ENCODE data around the gene NUP93.
"Not testable (repeated sequence)": the region's sequence is repeated elsewhere in the genome, so short reads cannot be mapped to it uniquely, and the experiment has no call there.

NUP93 gene

DNA sequence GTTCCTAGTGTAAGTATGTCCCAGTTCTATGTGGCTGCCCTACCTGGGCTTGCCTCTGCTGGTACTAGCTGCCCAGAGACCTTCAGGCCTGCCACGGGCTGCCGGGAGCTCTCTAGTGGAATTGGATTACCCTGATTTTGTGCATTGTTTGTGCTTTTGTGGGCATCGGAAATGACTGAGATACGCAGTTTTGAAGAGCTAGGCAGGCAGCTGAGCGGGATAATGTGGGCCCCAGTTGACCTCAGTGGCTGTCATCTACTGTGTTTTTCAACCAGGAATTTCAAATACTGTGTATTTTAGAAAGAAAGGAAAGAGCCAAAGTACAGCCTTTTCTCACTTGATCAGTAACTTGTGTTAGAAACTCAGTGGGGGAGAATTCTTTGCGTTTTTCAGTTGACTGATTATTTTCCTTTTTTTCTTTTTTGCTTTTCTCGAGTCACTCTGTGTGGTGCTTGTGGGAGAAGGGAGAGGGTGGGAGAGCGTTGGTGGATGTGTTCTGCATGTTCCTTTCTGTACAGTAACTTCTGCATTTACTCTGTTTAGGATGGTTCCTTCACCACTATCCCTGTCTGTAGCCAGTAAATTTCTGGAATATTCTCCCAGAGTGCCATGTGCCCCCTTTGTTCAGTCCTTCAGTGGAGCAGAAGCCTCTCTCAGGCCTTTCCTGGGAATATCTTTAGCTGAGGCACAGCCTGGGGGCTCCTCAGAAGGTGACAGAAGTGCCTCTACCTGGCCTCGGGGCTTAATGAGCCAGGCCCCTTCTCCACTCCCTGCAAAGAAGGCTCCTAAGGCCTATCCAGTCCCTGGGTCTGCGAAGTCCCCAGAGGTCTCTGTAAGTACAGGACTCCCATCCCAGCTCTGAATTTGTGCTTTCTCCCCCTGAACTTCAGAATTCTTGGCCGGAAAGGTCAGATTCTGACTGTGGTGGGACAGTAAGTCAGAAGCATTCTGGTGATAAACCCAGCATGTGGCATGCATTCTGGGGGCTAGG lies 120.1 kb downstream of the NUP93 start:
- DNase-seq (ENCODE audit: low spot score), result no peak

DNA sequence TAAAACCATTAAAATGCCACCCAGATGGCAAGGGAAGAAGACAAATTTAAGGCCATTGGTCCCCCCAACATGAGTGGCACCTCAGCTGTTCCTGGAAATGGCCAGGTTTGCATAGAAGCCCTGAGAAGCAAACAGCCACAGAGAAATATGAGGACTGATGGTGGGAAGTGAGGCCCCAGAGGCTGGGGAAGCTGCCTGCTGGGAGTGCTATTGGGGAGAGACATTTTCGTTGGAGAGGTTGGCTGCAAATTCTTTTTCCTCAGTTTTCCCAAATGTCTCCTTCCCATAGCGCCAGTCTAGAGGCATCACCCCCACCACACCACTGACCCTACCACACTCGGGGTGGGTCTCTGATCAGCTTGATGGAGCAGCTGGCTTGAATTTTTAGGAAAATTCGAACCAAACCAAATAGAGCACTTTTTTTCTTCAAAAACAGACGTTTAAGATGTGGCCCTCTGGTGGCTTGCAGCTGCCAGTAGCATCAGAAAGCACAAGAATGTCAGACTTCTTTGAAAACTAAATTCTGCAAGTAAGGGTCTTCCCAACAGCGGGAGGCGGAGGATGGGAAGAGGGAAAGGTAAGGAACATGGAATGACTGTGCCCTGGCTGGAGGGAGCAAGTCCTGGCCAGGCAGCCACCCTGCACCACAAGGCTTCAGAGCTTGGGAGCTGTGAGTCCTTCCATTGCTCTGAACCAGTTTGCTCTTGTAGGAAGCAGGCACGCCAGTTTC lies 121.9 kb downstream of the NUP93 start:
- DNase-seq (ENCODE audit: low spot score), result no peak

DNA sequence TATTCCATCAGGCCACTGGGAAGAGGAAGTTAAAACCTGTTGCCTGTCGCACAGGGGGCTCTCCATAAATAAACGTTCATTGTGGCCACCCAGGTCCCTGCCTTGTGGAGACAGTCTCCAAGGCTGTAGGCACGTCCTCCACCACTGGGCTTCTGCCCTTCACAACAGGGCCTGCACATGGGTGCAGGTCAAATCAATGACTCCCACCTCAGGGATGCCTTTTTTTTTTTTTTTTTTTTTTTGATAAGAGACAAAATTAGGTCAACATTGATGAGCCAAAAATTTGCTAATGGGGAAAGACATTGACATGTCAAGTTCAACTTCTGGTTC lies 122.4 kb downstream of the NUP93 start:
- no peak for DNase-seq (ENCODE audit: low spot score)

GRCh38 chr16:56852968-56853367 lies 123.0 kb downstream of the NUP93 start:
- no peak for DNase-seq (ENCODE audit: low spot score)

DNA sequence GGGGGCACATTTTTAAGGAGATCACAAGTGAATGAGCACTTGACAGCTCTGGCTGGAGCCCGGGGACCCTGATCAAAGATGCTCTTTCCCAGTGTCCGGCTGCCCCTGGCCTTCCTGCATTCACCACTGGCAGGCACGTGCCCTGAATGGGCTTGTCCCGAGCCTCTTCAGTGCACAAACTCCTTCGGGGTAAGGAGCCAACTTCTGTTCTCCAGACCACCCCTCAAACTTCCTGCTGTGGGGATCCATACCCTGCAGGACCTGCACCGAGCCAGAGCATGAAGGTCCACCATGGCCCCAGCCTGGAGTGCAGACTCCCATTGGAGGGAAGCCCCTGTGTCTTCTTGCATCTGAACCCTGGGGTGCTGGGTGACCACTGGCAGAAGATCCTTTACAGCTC lies 125.3 kb downstream of the NUP93 start:
- no peak for DNase-seq (ENCODE audit: low spot score)

- DNase-seq (ENCODE audit: low spot score), result no peak
Observed at GRCh38 chr16:56855946-56856345, 126.0 kb downstream of the NUP93 start.

GRCh38 chr16:56856876-56857447 lies 127.0 kb downstream of the NUP93 start:
- no peak for DNase-seq (ENCODE audit: low spot score)

DNA sequence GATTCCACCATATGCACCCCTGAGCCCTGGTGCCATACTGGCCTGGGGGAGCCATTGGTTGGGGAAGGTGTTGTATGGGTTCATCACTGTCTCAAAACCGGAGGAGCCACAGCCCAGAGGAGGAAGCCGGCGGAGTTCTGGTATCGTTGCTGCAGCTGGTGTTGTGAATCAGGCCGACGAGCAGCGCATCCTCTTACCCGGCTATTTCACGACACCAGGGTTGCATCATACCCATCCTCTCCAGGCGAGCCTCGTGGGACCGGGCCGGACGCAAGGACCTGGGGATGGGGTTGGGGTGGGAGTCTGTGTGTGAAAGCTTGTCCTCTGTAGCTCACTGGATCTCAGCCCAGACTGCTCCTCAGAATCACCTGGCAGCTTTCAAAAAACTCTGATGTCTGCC lies 128.4 kb downstream of the NUP93 start:
- DNase-seq (ENCODE audit: low spot score), result no peak

DNA sequence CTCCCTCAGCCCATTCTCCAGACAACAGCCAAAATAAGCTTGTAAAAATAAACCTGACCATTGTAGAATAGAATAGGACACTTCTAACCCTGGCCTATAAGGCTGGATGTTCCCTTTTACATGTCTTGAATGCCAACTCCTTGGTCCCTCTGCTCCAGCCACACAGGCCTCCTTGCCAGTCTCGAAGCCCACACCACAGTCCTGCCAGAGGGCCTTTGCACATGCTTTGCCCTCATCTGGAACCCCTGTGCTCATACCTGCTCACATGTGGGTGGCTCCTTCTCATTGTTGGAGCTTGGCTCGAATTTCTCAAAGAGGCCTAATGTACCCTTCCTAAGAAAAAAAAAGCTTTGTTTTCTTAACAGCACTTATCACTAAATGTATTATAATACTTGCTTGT lies 129.7 kb downstream of the NUP93 start:
- no peak for DNase-seq (ENCODE audit: low spot score)

- DNase-seq (ENCODE audit: low spot score), result no peak
Observed at GRCh38 chr16:56860226-56861020, 130.5 kb downstream of the NUP93 start.

GRCh38 chr16:56861092-56861610 lies 131.2 kb downstream of the NUP93 start:
- no peak for DNase-seq (ENCODE audit: low spot score)

GRCh38 chr16:56861756-56862155 lies 131.8 kb downstream of the NUP93 start:
- no peak for DNase-seq (ENCODE audit: low spot score)

- DNase-seq (ENCODE audit: low spot score), result no peak
Observed at GRCh38 chr16:56862776-56863175, 132.8 kb downstream of the NUP93 start.

DNA sequence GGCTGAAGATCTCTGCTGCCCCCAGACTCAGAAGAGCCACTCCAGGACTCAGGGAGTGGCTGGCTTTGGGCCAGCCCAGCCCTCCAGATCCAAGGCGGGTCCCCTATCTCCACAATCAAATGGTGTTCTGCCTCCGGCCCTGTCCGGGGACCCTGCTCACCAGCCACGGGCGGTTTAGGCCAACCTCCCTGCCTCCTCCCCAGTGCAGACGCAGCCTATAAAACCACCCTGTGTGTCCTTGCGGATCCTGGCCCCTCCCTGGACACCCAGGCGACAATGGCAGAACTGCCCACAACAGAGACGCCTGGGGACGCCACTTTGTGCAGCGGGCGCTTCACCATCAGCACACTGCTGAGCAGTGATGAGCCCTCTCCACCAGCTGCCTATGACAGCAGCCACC lies 135.0 kb downstream of the NUP93 start, which contains the start of gene SLC12A3:
SLC12A3 (plus strand) TSS at position 248 of the 400 bp plus-strand sequence; CDS start at position 277, 29 bp downstream.
- DNase-seq (ENCODE audit: low spot score), result no peak

- no peak for DNase-seq (ENCODE audit: low spot score)
Observed at GRCh38 chr16:56865394-56866062, 135.6 kb downstream of the NUP93 start.

GRCh38 chr16:56866955-56867830 lies 137.3 kb downstream of the NUP93 start:
- DNase-seq (ENCODE audit: low spot score), result peak; percentile 56

GRCh38 chr16:56868175-56868574 lies 138.2 kb downstream of the NUP93 start:
- DNase-seq (ENCODE audit: low spot score), result no peak

GRCh38 chr16:56868766-56869165 lies 138.8 kb downstream of the NUP93 start:
- not testable (repeated sequence) for DNase-seq (ENCODE audit: low spot score)

- DNase-seq (ENCODE audit: low spot score), result peak; percentile 34
Observed at GRCh38 chr16:56869513-56870275, 139.8 kb downstream of the NUP93 start.

Data from hematopoietic multipotent progenitor cell treated with erythropoietin and hydrocortisone succinate and interleukin-3 and kit ligand, for 15 days (in vitro differentiated cells).